HG03159 (cell line): ENCODE results near the gene EMC1.
A peak's percentile ranks its signal among the peaks of the same experiment; 100 is the strongest.
"Not testable (repeated sequence)": the region's sequence is repeated elsewhere in the genome, so short reads cannot be mapped to it uniquely, and the experiment has no call there.

ENCODE experiments used
- ATAC-seq: cut with Tn5 transposase; IDR thresholded peaks from one replicate; pipeline ENCODE4 v1.9.1; 2021; ENCODE audit warnings: mild to moderate bottlenecking, moderate library complexity; ENCODE audit not compliant: unreplicated experiment

Gene EMC1

DNA sequence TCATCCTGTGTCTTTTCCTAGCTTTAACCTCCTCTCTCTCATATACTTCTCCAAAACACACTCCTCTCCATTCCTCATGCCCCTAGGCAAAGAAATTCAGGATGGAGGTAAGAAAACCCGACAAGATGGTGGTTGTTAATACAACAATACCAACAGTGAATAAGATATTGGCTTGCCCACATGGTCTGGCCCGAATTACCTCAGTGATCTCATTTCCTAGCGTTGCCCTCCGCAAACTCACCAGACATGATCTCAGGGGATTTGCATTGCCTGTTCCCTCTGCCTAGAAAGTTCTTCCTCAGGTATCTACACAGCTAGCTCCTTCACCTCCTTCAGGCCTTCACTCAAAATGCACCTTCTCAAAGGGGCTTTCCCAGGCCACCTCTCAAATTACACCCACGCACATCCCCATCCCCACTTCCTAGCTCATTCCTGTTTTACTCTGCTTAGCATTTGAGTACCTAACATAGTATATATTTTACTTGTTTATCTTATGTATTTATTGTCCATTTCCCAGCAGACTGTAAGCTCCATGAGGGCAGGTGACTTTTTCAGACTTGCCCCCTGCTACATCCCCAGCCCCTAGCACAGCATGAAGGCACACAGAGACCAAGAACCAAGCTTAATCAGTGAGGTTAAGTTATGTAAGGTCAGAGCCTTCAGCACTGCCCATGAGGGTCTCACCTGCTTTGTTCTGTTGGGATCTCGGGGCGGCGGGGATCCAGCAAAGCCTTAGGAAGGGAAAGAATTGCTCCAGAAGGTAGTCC is 31.1 kb downstream of the EMC1 start:
- no peak for ATAC-seq

DNA sequence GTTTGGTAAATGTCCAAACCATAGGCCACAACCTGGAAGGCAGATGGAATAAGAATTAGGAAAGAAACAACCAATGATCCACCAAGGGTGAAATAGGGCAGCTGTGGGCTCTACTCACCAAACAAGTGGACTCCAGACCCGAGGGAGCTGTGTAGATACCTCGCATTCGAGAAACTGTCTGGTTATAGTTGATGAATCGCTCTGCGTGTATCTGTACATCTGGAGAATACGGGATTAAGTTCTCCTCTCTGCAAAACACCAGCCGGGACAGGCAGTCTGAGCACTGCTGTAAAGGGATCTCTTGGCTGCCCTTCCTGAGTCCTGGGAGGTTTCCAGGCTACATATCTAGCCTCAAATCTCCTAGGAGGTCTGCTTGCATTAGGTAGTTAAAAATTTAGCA is 31.9 kb downstream of the EMC1 start:
- ATAC-seq = no peak

DNA sequence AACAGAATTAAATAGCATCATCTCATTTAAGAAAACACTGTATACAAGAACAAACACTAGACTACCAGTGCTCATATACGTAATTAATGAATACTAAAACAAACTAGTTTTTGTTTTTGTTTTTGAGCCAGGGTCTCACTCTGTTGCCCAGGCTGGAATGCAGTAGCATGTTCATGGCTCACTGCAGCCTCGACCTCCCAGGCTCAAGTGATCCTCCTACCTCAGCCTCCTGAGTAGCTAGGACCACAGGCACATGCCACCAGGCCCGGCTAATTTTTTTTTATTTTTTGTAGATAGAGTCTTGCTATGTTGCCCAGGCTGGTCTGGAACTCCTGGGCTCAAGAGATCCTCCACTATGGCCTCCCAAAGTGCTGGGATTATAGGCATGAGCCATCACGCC is 34.7 kb downstream of the EMC1 start:
- not testable (repeated sequence) for ATAC-seq

DNA sequence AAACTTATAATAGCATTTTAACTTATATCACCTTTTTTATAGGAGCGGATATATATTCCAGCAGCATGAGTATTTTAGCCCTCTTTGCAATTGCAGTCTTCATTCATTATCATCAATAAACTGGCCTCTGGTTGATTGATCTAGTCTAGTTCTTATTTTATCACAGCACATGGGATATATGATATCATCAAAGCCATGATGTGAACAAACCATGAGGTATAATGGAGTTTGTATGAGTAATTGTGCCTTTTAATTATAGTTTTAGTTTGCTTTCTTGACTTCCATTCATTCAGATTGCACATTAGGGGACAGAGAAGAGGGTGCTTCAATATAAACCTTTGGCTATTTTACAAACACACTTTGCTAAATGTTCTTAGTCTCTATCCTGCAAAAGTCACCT is 37.7 kb downstream of the EMC1 start:
- ATAC-seq = no peak

DNA sequence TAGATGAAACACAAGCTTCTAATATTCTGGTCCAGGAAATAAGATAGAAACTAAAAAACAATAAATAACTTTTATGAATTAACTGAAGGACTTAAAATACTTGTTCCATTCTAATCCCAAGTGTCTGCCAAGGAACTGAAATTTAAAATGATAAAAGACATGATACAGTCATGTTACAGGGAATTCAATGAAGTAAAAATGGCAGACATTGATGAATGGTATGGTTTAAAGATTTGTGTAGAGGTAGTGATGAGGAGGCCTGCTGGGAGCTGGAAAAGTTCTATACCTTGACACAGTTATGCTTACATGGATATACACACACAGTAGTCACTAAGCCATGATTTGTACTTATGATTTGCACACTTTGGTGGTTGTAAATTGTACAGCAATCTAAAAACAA is 39.2 kb downstream of the EMC1 start:
- ATAC-seq = no peak

DNA sequence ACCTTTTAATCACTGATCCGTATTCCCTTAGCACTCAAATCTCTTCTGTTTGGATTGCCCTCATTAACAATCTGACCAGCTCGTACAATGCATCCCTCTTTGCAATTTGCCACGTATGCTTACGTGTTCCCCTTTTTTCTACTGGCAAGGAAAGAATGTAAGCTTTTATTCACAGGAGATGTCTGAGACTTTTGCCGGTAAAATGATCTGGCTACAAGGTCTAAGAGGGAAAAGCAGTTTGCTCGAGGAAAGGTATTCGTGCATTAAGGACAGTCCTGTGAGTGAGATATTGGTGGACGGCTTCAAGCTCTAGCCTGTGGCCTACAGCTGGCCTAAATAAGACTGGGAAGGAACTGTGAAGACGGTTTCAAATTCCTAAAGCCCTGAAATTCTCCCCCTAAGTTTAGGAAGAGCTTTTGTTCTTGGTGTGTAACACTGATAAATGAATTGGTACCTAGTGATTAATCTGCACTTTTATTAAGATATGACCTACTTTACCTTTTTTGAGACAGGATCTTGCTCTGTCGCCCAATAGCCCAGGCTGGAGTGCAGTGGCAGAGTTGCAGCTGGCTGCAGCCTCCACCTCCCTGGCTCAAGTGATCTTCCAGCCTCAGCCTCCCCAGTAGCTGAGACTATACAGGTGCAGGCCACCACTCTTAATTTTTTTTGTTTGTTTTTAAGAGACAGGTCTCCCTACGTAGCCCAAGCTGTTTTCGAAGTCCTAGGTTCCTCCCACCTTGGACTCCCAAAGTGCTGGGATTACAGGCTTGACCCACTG is 40.4 kb downstream of the EMC1 start:
- no peak for ATAC-seq

DNA sequence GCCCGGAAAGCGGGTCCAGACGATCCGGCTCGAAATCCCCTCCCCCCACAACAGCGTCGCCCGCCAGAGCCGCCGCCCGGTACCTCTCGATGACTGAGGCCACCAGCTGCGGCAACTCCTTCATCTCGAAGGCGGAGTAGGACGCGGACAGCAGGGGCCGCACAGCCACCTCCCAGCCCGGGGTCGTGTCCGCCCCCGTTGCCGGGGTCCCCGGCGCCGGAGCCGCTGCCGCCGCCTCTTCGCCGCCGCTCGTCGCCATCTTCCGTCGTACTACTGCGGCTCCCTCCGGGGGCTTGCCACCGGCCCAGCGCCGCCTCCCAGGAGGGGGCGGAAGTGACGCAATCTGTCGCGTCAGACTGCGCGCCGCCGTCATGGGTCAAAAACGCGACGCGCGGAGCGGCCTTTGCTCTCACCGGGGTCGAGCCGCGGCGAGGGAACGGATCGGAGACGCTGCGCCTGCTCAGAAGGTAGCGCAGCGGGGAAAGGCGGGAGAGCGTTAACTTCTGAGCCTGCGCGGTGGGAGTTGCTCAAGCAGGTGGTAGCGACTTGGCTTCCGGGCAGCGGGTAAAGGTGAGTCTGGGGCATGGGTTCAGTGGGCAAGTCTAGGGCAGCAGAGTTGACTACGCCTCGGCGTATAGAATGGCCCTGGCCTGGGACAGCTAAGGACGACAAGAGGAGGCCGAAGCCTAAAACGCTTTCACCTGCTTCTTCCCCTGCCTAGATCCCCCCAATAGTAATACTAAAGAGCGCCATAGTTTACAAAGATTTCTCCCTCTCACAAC is 41.1 kb downstream of the EMC1 start, which contains the start of gene UBR4:
Gene UBR4 (minus strand): TSS at position 277 of the 782 bp plus-strand sequence. CDS start 18 bp downstream, at position 259.
- ATAC-seq = peak; percentile 82

DNA sequence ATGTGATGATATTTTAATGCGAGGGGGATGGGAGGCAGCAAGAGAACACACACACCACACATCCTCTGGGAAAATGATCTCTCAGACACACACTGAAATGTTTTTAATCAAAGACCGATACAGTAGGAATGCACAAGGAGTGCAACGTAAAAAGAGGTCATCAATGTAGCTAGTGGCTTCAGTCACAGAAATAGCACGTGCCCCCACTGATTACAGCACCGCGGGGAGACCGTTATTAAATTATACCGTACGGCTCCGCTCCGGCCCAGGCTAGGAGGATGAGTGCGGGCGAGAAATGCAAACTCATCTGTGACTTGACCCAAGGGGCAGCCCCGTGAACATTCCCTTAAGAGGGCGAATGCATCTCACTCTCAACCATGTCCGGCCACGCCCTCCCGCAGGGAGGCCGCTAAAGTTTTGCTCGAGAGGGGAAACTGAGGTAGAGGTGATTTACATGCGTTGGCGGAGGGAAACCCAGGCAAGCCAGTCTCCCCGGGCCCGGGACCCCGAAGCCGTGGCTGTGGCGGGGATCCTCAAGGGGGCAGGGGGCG is 41.8 kb downstream of the EMC1 start:
- peak; percentile 46 for ATAC-seq

DNA sequence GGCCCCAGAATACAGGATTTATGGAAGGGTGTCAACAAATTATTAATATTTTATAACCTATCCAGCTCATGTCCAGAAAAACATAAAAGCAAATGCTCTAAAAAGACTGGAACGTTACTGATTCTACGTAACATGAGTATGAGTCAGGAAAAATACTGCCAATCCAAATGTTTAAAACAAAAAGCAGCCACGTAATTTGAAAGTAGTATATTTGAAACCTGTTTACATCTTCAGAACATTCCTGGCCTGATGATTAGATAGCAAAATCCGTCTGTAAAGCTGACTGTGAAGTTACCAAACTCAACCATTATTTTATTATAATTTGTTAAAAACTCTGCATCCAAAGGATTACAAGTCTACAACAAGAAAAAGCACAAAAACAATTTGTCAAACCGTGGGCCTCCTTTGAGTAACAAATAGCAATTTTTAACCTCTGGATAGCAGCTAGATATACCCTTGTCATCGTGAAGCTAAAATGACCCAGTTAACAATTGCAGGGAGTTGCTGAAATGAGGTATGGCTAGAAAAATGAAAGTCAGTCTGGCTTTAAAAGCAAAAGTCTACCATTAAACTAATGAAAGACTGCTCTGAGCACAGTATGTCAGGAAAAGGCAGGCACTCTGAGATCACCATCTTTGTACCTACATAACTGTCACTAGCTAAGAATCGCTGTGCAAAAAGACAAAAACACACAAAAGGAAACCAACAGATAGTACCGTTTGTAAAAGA is 42.5 kb downstream of the EMC1 start:
- ATAC-seq = no peak

DNA sequence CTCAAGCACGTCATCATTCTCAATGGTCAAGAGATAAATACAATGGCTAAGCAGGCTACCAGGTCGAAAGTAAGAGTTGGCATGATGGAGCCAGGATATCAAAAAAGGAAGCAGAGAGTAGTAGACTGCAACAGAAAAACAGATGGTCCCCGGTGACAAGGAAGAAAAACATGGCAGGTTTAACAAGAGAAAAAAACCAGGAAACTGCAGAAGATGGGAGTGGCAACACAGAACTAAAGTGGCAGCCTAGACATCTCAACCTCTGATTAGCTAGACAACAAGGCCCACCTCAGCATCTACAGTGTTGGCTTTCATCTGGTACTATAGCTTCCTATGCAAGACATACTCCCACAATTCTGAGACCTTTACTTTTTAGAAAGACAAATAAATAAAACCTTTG is 44.4 kb downstream of the EMC1 start:
- no peak for ATAC-seq

DNA sequence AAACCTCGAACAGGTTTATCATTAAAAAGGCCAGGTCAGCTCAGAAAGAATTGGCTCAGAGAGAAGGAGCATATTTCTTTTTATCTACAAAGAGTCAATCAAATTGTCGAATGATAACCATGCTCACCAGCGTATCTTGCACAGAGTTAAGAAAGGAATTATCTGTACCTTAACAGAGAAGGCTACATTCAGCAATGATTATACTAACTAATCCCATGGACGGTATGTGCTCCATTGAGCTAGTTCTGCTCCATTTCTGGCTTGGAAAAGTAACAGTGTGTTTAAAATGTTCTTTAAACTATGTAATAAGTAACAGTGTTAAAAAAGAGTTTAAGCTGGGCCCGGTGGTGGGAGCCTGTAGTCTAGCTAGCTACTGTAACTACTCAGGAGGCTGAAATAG is 45.5 kb downstream of the EMC1 start:
- no peak for ATAC-seq

DNA sequence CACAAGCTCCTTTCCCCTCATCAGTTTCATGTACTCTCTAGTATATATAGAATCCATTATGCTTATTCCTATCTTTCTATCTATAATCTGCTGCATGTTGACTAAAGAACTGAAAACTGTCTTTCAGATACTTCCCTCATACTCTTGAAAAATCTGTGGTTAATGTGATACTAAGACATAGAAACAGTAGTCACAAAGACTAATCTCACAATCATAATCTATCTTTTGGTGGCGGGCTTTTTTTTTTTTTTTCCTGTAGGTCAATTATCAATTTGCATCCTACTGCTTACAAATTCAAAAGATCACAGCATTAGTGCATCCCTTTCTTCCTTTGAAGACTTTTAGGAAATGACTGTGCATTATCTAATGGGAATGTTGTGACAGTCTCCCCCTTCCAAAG is 45.9 kb downstream of the EMC1 start:
- ATAC-seq = no peak

DNA sequence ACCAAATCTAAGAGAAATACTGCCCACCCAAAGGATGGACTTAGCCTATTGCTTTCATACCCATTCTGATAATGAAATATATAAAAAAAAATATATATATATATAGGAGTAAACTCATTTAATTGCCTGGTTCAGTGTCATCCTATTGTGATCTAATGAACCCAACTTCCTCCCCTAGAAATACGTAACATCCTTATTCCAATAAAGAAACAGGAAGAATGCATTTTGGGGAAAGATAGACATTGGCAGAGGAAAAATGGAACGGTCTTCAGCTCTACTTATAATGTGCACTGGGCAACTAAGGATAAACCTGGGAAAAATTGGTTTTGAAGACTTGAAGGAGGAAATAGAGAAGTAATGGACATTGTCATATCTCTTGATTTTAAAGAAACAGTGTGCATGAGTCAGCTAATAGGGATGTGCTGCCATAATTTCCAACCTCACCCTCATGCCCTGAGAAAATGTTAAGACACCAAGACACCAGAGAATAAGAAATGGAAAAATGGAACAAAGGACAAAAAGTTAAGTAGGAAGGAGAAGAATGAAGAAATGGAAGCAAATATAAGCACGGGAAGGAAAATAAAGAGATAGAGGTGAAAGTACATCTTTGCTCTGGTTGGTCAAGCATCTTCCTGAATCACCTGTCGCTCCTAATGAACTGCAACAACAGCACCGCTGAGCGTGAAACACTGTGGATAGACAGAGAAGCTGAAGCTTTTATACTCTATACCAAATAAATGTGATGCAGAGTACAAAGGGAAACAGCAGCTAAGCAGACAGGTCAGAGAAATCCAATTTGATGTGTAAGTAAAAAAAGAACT is 46.7 kb downstream of the EMC1 start:
- no peak for ATAC-seq

DNA sequence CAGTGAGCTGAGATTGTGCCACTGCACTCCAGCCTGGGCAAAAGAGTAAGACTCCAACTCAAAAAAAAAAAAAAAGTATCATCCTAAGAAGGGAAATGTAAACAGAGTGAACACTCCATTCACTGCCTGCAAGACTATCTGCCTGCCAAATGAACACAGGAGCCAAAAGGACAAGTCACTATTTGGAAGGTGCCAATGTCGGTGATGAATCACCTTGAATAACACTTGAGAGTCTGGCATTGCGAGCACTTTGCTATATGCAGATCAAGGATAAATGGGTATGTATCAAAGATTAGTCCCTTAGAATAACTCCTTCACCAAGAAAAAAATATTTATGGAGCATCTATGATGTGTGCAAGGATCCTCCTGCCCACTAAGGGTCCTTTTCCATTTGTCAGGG is 47.9 kb downstream of the EMC1 start:
- ATAC-seq = no peak

DNA sequence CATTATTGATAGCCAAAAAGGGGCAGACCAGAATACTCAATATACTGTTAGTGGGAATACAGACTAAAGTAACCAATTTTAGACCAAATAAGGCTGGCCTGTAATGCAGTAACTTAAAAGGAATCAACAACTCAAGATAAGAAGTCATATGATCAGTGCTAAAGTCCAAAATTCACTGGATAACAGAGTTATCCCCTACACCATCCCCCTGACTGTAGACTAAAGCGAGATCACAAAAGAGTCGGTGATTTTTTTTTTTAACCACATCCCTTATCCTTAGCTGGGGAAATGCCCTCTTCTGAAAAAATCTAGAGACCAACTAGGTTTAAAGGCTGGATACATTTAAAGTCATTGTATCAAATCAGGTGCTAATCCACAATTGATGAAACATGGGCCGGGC is 48.9 kb downstream of the EMC1 start:
- no peak for ATAC-seq

DNA sequence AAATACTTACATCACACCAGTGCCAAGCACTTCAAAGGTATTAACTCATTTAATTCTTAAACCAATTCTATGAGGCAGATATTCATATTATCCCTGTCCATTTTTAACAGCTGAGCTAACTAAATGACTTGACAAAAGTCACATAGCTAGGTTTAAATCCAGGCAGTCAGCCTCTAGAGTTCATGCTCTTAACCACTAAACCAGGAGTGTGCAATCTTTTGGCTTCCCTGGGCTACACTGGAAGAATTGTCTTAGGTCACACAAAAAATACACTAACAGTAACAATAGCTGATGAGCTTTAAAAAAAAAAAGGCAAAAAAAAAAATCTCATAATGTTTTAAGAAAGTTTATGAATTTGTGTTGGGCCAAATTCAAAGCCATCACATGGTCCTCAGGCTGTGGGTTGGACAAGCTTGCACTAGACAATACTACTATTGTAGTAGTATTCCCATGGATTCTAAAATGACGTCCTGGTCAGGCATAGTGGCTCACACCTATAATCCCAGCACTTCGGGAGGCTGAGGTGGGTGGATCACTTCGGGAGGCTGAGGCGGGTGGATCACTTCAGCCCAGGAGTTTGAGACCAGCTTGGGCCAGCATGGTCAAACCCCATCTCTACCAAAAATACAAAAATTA is 51.2 kb downstream of the EMC1 start:
- no peak for ATAC-seq

DNA sequence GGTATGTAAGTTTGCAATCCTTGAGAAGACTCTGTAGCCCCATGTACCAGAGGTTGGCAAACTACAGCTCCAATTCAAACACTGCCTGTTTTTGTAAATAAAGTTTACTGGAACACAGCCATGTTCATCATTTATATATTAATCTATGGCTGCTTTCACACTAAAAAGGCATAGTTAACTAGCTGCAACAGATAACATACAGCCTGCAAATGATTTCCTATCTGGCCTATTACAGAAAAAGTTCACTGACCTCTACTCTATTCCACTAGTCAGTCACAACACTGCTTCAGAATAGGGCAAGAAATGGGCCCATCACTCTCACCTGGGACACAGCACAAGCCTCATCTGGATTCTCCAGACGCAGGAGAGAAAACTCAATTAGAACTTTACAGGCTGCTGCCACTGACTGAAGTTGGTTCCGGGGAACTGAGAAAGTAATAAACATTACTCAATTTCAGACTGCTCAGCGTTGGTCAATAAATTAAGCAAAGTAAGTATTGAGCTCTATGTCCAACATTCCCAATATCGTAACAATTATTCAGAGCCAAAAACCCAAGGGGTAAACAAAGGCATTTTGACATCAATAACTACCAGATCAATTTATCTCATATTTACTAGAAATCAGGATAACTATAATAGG is 51.9 kb downstream of the EMC1 start:
- ATAC-seq = no peak

DNA sequence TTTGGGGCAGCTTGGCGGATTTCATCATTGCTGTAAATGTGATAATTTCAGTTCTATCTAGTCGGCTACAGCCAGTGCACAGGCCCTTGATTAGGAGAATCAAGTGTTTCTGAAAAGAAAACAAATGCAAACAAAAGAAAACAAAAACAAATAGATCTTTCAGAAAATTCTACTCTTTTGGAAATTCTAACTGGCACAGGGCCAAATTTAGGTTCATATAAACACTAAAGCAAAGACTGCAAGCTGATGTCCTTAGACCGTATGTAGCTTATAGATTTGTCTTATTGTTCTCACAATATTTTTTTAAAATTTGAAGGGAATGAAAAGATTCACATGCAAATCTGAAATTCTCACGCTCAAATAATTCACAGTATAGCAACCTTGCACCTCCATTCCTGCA is 52.5 kb downstream of the EMC1 start:
- ATAC-seq = no peak

DNA sequence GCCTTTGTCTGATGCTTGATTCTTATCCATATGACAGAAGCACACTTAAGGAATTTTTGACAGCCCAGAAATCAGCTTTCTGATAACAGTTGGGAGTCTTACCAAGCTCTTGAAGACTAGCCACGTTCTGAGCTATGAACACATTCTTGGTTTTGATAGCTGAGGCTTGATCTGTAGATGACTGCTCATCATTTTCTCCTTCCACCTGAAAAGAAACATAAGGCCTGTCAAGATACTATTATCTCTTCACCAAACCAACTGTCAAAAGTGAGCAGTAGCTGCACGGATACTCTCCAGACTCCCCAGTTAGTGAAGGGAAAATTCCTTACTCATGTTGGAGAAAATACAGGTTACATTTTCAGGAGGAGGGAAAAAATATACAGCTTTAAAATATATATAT is 53.5 kb downstream of the EMC1 start:
- ATAC-seq = no peak
